PC-3 (cell line): ENCODE results near the gene LHX2.

Source experiments
- CTCF ChIP-seq: fragments of 300-600 bp; sonication (generic); conservative IDR thresholded peaks from 2 replicates; pipeline ENCODE4 v1.5.1; 2017; ENCODE audit warnings: antibody characterized with exemption, low read depth, mild to moderate bottlenecking, low read length
- EZH2 ChIP-seq: fragments of 300-600 bp; sonication (generic); IDR thresholded peaks from one replicate; pipeline ENCODE4 v1.6.1; 2017; ENCODE audit warnings: antibody characterized with exemption, mild to moderate bottlenecking, low read length; ENCODE audit not compliant: unreplicated experiment
- EZH2phosphoT487 ChIP-seq: fragments of 300-600 bp; sonication (generic); IDR thresholded peaks from 2 replicates; pipeline ENCODE4 v1.6.1; 2018; ENCODE audit warnings: mild to moderate bottlenecking, antibody characterized with exemption, low read length, borderline replicate concordance

- no peak for TF ChIP-seq EZH2
- TF ChIP-seq CTCF, result no peak
- no peak for TF ChIP-seq EZH2phosphoT487
These were observed 25.0 kb downstream of the LHX2 start for GRCh38 chr9:124036578-124036977.
